ENCODE data around the gene VKORC1L1. TPM values are rescaled to one million over a fixed set of nuclear protein-coding genes. Genes with fewer than 3 reads are reported as not detected.
"Not testable (repeated sequence)": the region's sequence is repeated elsewhere in the genome, so short reads cannot be mapped to it uniquely, and the experiment has no call there.

Gene VKORC1L1
- polyA plus RNA-seq, 5 donors, result 32.9 to 46.8 (median 37.7) TPM

- DNase-seq, result not testable (repeated sequence)
Observed at GRCh38 chr7:65879292-65880153, 6.6 kb downstream of the VKORC1L1 start.

- not testable (repeated sequence) for DNase-seq
Observed at GRCh38 chr7:65880242-65880641, 7.4 kb downstream of the VKORC1L1 start.

GRCh38 chr7:65884983-65885382 lies 12.1 kb downstream of the VKORC1L1 start:
- DNase-seq, result not testable (repeated sequence)

- not testable (repeated sequence) for DNase-seq
Observed at GRCh38 chr7:65885533-65885932, 12.7 kb downstream of the VKORC1L1 start.

GRCh38 chr7:65888434-65889156 lies 15.7 kb downstream of the VKORC1L1 start:
- DNase-seq, result not testable (repeated sequence)

- DNase-seq, result not testable (repeated sequence)
Observed at GRCh38 chr7:65889722-65890121, 16.8 kb downstream of the VKORC1L1 start.

GRCh38 chr7:65892161-65892560 lies 19.3 kb downstream of the VKORC1L1 start:
- no peak for DNase-seq

- DNase-seq, result peak; percentile 56 to 61
Observed at GRCh38 chr7:65892835-65893234, 20.0 kb downstream of the VKORC1L1 start.

GRCh38 chr7:65896279-65896870 lies 23.5 kb downstream of the VKORC1L1 start:
- no peak for DNase-seq

GRCh38 chr7:65897289-65897688 lies 24.4 kb downstream of the VKORC1L1 start:
- not testable (repeated sequence) for DNase-seq

- not testable (repeated sequence) for DNase-seq
Observed at GRCh38 chr7:65898677-65899447, 26.0 kb downstream of the VKORC1L1 start.

- DNase-seq, result no peak
Observed at GRCh38 chr7:65902306-65902705, 29.4 kb downstream of the VKORC1L1 start.

- DNase-seq, result no peak
Observed at GRCh38 chr7:65907501-65908198, 34.8 kb downstream of the VKORC1L1 start.

GRCh38 chr7:65910237-65910636 lies 37.4 kb downstream of the VKORC1L1 start:
- peak in 1 of 2 donors; percentile 42 for DNase-seq

- DNase-seq, result no peak
Observed at GRCh38 chr7:65912237-65912636, 39.4 kb downstream of the VKORC1L1 start.

- no peak for DNase-seq
Observed at GRCh38 chr7:65915921-65916657, 43.2 kb downstream of the VKORC1L1 start.

GRCh38 chr7:65923316-65923715 lies 50.4 kb downstream of the VKORC1L1 start:
- DNase-seq, result no peak

GRCh38 chr7:65924193-65924592 lies 51.3 kb downstream of the VKORC1L1 start:
- no peak for DNase-seq

GRCh38 chr7:65925040-65925439 lies 52.2 kb downstream of the VKORC1L1 start:
- DNase-seq, result no peak

- DNase-seq, result no peak
Observed at GRCh38 chr7:65926588-65926987, 53.7 kb downstream of the VKORC1L1 start.

All from right lung (tissue), 5 donors.